ENCODE data around the gene ERICH6.

ERICH6 gene

GRCh38 chr3:150703756-150704344, at the start of gene ERICH6:
Gene ERICH6 (minus strand): TSS chr3:150703920. CDS start chr3:150703898, 22 bp downstream.
- DNase-seq (ENCODE audit: low read depth in 2 of 3, low spot score in 1 of 3), result peak; percentile 66 to 84 (median 78)

GRCh38 chr3:150751781-150752263, 48.1 kb upstream of the ERICH6 start:
- no peak for DNase-seq (ENCODE audit: low read depth in 2 of 3, low spot score in 1 of 3)

- no peak for DNase-seq (ENCODE audit: low read depth in 2 of 3, low spot score in 1 of 3)
Observed at GRCh38 chr3:150749255-150749654, 45.5 kb upstream of the ERICH6 start.

- DNase-seq (ENCODE audit: low read depth in 2 of 3, low spot score in 1 of 3), result no peak
Observed at GRCh38 chr3:150748684-150749047, 44.9 kb upstream of the ERICH6 start.

GRCh38 chr3:150747886-150748683, 44.4 kb upstream of the ERICH6 start:
- no peak for DNase-seq (ENCODE audit: low read depth in 2 of 3, low spot score in 1 of 3)

- DNase-seq (ENCODE audit: low read depth in 2 of 3, low spot score in 1 of 3), result no peak
Observed at GRCh38 chr3:150746791-150747590, 43.3 kb upstream of the ERICH6 start.

- no peak for DNase-seq (ENCODE audit: low read depth in 2 of 3, low spot score in 1 of 3)
Observed at GRCh38 chr3:150745832-150746231, 42.1 kb upstream of the ERICH6 start.

DNA sequence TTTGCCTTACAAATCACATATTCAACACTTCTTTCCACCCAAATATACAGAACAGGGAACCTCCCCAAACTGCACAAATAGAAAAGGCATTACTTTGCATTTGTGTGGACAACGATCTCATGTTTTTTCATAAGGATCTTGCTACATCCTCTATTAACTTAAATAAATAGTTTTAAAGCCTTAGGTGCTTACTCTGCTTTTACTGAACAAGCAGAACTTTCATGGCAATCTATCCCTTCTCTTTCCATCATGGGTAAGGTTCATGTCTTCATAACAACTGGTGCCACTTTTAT, 41.1 kb upstream of the ERICH6 start:
- no peak for DNase-seq (ENCODE audit: low read depth in 2 of 3, low spot score in 1 of 3)

- DNase-seq (ENCODE audit: low read depth in 2 of 3, low spot score in 1 of 3), result no peak
Observed at GRCh38 chr3:150744041-150744918, 40.6 kb upstream of the ERICH6 start.

DNA sequence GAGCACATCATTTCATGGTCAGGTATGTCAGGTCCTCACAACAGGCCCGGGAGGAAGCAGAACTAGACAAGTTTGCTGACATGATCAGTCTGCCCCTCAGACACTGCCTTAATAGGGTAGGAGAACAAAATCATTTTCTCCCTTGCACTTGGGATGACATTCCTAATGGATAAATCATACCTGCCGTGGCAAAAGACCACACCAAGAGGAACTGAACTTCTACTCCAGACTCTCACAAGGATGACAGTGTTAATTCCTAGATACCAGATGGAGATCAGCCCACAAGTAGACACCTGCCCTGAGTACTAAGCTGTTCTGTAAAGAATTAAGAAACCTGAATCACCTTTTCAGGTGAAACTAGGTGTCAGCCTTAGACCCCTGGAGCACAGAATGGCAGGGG, 39.8 kb upstream of the ERICH6 start:
- DNase-seq (ENCODE audit: low read depth in 2 of 3, low spot score in 1 of 3), result no peak

DNA sequence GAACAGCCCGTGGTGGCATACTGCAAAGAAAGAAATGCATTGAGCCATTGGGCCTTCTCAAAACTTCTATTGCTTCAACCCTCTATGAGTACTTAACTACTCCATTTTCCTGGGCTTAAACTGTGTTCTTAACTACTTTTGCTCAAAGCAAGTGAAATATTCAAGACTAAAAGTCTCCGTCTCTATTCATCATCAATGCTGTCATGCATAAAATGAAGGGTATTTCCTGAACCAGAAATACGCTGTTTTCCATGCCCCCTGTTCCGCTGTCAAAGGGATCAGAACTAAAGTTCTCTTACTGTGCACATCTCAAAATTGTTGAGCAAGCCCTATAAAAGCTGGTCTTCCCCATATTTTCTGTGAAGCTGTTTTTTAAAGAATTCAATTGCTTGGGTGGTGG, 39.0 kb upstream of the ERICH6 start:
- no peak for DNase-seq (ENCODE audit: low read depth in 2 of 3, low spot score in 1 of 3)

- DNase-seq (ENCODE audit: low read depth in 2 of 3, low spot score in 1 of 3), result no peak
Observed at GRCh38 chr3:150742141-150742523, 38.4 kb upstream of the ERICH6 start.

- DNase-seq (ENCODE audit: low read depth in 2 of 3, low spot score in 1 of 3), result no peak
Observed at GRCh38 chr3:150741497-150742140, 37.9 kb upstream of the ERICH6 start.

DNA sequence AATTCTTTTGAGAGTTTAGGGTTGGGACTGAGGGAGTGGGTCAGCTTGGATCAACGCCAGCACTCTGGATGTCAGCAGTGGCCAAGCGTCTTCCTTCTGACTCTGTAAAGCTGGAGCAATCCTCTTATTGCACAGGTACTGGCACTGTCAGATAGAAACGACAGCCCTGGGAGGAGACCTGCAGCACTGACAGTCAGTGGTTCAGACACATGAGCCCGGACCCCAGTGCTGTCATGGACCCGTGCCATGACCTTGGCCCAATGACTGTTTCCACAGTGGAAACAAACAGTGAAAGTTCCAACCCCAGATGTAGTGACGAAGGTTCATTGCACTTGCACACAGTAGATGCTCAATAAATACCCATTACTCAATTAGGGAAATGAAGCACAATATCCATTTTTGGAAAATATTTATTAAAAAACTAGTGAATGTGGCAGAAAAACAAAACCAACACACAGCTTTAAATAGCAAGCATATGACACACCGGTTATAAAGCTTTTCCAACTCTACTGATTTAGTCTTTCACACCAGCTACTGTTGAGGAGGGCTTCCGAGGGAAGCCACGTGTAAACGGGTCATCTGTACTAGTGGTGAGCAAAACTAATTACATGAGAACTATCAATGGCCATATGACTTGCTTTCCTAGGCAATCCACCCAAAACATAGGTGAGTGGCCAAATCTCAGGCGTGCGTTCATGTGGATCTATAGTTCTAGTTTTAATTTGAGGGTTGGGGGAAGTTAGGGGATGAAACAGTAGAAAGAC, 37.2 kb upstream of the ERICH6 start:
- DNase-seq (ENCODE audit: low read depth in 2 of 3, low spot score in 1 of 3), result peak in 2 of 3 donors; percentile 40 to 48

DNA sequence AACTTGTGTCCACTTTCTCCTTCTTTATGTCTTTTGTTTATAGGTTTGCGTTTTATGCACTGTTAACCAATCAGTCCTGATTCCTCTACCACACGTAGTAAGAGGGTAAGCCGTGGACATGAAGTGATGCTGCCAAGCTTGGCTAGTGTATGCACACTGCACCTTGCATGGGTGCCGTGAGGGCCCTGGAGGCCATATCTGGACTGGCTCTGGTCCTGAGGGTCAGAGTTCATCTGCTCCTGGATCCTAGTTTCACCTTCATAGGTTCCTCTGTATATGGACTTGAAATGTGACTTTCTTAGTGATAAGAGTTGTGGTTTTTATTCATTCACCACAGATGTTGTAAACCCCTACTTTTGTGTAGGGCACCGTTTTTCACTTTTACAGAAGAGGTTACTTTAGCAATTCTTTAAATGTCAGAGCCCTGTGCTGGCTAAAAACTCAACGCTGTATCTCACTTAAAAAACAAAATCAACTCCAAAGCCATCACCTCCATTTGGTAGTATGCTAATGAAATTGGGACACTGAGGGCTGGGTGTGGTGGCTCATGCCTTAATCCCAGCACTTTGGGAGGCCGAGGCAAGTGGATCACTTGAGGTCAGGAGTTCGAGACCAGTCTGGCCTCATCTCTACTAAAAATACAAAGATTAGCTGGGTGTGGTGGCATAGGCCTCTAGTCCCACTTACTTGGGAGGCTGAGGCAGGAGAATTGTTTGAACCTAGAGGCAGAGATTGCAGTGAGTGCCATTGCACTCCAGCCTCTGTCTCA, 36.3 kb upstream of the ERICH6 start:
- no peak for DNase-seq (ENCODE audit: low read depth in 2 of 3, low spot score in 1 of 3)

GRCh38 chr3:150739200-150739863, 35.6 kb upstream of the ERICH6 start:
- no peak for DNase-seq (ENCODE audit: low read depth in 2 of 3, low spot score in 1 of 3)

DNA sequence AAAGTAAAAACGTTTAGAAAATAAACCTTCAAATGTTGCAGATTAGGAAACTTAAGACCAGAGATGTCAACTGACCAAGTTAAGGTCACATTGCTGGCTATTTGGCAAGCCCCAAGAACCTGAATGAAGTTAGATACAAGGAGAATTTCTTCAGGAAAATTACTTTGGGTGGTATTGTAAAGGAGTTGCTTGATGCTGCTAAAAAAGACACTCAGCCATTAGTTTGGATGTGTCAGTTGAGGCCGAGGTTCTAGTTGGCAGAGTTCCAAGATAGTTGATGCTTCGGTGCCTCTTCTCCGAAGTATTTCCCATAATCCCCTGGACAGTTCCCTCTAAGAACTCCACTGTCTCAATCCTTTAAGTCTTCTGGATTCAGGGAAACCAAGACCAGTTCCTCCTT, 35.0 kb upstream of the ERICH6 start:
- no peak for DNase-seq (ENCODE audit: low read depth in 2 of 3, low spot score in 1 of 3)

DNA sequence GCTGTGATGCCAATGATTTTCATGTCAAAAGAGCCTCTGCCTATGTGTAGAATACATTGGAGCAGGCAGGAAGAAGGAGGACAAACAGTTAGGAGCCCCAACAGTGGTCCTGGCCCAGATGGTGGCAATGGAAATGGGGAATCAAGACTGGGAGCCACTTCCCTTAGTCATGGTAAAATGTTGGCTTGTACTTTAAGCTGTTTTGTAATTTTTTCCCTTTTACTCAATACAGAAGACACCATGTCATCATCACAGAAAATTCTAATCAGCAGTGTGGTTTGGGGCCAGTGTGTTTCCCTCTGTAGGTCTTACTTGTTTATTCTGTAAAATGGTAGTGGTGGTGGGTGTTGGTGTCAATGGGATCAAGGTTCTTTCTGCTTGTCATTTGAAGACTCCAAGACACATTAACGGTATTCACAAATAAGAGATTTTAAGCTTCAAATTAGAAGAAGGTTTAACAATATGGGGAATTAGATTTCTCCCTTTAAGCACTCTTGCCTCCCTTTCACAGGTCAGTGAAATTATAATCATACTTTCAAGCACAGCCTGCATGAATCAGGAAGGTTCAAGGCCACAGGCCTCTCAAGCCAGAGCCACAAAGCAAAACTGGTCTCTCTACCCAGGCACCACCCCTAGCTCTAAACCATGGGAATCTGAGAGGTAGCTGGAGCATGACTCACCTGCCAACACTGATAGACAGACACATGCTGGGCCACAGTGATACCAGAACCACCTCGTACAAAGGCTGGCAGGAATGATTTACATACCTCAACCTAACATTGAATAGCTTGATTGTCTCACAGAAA, 34.4 kb upstream of the ERICH6 start:
- DNase-seq (ENCODE audit: low read depth in 2 of 3, low spot score in 1 of 3), result peak in 2 of 3 donors; percentile 49 to 57

Measured in stimulated activated CD4-positive, alpha-beta T cell treated with anti-CD3 and anti-CD28 coated beads, Interleukin-12 subunit alpha, Interleukin-12 subunit beta, amount 100 ng/mL, for 48 hours (primary cell).